Measurements from ENCODE around the gene BTG1.

The BTG1 gene

GRCh38 chr12:92110083-92110640 is 35.5 kb downstream of the BTG1 start:
- DNase-seq (ENCODE audit: low spot score): no peak
- POLR2A ChIA-PET (ENCODE audit: low non-redundant PET): no interaction called here
- no peak overlapping the region for H3K27ac ChIP-seq
- TF ChIP-seq CTCF (conservative IDR thresholded peaks at IDR 0.05; ENCODE audit: low read depth): no peak
- CTCF ChIA-PET: no interaction called here

- H3K27ac ChIP-seq: no peak overlapping the region
- DNase-seq (ENCODE audit: low spot score): no peak
- TF ChIP-seq CTCF (conservative IDR thresholded peaks at IDR 0.05; ENCODE audit: low read depth): no peak
- CTCF ChIA-PET: no interaction called here
- POLR2A ChIA-PET (ENCODE audit: low non-redundant PET): no interaction called here
Measured at GRCh38 chr12:92109613-92110012, 36.0 kb downstream of the BTG1 start.

GRCh38 chr12:92108651-92109050 is 37.0 kb downstream of the BTG1 start:
- H3K27ac ChIP-seq: no peak overlapping the region
- POLR2A ChIA-PET (ENCODE audit: low non-redundant PET): no interaction called here
- no peak for DNase-seq (ENCODE audit: low spot score)
- TF ChIP-seq CTCF (conservative IDR thresholded peaks at IDR 0.05; ENCODE audit: low read depth): no peak
- CTCF ChIA-PET: interaction anchor here (0.5 kb wide), 1 partner anchor 44 kb away, joined by 3 read pairs; no protein-coding TSS in a partner anchor

GRCh38 chr12:92107621-92108131 is 38.0 kb downstream of the BTG1 start:
- no peak for DNase-seq (ENCODE audit: low spot score)
- no peak overlapping the region for H3K27ac ChIP-seq
- CTCF ChIA-PET: interaction anchor here (0.7 kb wide), 1 partner anchor 462 kb away, joined by 4 read pairs; no protein-coding TSS in a partner anchor
- POLR2A ChIA-PET (ENCODE audit: low non-redundant PET): no interaction called here
- TF ChIP-seq CTCF (conservative IDR thresholded peaks at IDR 0.05; ENCODE audit: low read depth): no peak

- DNase-seq (ENCODE audit: low spot score): no peak
- TF ChIP-seq CTCF (conservative IDR thresholded peaks at IDR 0.05; ENCODE audit: low read depth): no peak
- POLR2A ChIA-PET (ENCODE audit: low non-redundant PET): no interaction called here
- H3K27ac ChIP-seq: no peak overlapping the region
- CTCF ChIA-PET: no interaction called here
Measured at GRCh38 chr12:92107094-92107493, 38.6 kb downstream of the BTG1 start.

- POLR2A ChIA-PET (ENCODE audit: low non-redundant PET): no interaction called here
- no peak for TF ChIP-seq CTCF (conservative IDR thresholded peaks at IDR 0.05; ENCODE audit: low read depth)
- no peak overlapping the region for H3K27ac ChIP-seq
- no peak for DNase-seq (ENCODE audit: low spot score)
- CTCF ChIA-PET: interaction anchor here (0.6 kb wide), 2 partner anchors 30 to 1146 kb away, joined by 3 to 4 read pairs; no protein-coding TSS in a partner anchor
Measured at GRCh38 chr12:92105676-92106075, 40.0 kb downstream of the BTG1 start.
